CD4-positive, alpha-beta T cell treated with Interleukin-1 beta for 1 hour (primary cell): ENCODE measurements around the gene MOV10L1.
A peak's percentile ranks its signal among the peaks of the same experiment; 100 is the strongest.

Experiments used
- DNase-seq, 2 donors: peaks; one replicate each; pipeline ENCODE4 v3.0.0-alpha.2; 2020 to 2022

The MOV10L1 gene

DNA sequence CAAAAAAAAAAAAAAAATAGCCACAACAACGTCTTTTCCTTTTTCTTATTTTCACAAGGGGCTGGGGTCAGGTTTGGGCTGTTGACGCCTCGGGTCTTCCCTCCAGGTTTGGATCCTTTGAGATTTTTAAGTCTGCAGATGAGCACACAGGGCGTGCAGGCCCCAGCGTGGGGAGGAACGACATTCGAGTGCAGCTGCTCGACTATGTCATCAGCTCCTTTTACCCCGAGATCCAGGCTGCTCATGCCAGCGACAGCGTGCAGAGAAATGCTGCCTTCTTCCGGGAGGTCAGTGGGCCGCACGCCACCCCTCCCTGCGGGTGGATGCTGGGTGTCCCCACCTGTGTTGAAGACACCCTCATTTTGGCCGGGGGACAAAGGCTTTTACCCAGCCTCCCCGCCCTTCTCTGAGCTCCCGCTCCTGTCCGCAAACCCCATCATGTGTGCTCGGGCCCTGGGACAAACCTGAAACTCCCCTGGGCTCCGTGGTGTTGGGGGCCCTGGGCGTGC, 118.7 kb downstream of the MOV10L1 start:
- no peak for DNase-seq

DNA sequence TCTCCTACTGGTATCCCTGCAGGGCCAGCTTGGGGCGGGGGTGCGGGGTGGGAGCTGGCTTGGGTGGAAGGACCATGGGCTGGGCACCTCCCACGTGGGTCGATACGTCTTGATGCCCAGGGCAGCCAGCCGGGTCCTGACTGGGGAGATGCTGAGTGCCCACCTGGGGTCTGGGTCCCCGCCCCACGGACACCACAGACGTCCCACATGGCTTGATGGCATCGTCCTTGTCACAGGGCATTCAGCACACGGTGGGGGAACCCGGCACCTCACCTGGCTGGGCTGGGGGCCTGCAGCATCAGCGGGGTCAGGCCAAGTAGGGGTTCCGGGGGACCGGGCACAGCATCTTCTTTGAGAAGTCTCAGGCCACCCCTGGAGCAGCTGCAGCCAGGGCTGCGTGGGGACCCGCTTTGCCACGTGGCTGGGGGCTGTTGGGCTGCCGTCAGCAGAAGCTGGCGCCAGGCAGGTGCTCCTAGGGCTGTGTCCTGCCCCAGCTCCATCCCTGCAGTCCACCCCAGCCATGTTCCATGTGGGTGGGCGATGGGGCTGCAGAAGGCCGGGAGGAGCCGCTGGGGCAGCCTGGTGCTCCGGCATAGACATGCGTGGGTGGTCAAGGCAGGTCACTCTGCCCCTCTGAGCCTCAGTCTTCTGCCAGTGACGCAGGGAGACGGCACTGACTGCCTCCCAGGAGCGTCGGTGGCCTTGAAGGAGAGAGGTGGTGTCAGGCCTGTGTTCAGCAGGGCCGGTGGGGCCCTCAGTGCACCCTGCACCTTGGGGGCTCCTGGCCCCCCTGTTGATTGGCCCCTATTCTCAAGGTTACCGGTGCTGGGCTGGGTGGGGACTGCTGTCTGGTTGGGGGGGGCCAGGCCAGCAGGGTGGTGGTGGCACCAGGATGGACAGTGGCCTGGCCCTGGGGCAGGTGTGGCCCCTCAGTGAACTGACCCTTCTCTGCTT, 119.4 kb downstream of the MOV10L1 start:
- DNase-seq = no peak

DNA sequence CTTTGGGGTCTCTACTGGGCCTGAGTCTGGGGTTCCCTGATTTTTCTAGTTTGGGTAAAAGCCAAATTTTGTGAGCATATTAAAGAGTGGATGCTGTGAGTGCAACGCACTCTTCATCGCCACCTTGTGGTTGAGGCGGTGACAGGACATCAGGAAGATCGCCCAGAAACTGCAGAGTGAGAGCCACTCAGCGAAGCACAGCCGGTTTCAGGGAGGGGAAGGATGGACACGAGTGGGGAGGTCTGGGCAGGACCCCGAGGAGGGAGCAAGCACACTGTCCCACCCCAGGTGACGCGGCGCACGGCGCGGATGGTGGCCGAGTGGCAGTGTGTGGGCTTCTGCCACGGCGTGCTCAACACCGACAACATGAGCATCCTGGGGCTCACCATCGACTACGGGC, 120.1 kb downstream of the MOV10L1 start:
- peak; percentile 72 for DNase-seq

DNA sequence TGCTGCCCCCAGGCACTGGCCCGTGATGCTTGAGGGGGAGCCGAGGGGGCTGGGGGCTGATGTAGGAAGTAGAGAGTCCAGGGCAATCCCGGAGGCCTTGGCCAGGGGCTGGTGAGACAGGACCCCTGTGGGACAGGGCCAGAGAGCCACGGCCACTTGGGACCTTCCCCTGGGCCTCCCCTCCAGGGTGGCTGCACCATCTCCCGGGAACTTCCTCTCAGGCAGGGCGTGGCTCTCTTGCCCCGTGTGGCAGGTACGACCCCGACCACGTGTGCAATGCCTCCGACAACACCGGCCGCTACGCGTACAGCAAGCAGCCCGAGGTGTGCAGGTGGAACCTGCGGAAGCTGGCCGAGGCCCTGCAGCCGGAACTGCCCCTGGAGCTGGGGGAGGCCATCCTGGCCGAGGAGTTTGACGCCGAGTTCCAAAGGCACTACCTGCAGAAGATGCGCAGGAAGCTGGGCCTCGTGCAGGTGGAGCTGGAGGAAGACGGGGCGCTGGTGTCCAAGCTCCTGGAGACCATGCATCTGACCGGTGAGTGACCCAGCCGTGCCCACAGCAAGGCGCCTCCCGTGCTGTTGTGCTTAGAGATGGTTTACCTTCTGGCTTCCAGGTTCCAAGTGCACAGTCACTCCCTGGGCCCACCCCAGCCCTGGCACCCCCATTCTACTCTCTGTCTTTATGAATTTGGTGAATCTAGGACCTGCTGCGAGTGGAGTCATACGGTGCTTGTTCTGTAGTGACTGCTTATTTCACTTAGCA, 120.8 kb downstream of the MOV10L1 start:
- DNase-seq = no peak

DNA sequence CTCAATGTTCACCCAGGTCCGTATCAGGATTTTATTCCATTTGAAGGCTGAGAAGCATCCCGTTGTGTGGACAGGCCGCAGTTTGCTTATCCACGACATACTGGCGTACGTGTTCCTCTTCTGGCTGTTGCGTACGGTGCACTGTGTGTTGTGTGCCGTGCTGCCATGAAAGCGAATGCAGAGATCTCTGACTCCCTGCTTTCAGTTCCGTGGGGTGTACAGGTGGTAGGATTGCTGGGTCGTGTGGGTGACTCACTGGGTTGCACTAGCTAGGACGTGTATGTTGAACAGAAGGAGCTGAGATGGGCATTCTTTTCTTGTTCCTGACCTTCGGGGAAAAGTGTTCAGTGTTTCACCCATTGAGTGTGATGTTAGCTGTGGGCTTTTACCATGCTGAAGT, 121.3 kb downstream of the MOV10L1 start:
- no peak for DNase-seq
